BE2C (cell line): Measurements from ENCODE around the gene WWOX.

Source experiments
- DNase-seq: peaks from one replicate; pipeline ENCODE4 v3.0.0-alpha.2; 2020
- H3K27me3 ChIP-seq: fragments of 250-450 bp; sonication (Bioruptor Pico); 2 replicates; pipeline ENCODE4 v1.5.1; 2020; ENCODE audit warnings: mild to moderate bottlenecking
- H3K36me3 ChIP-seq: fragments of 250-450 bp; sonication (Bioruptor Pico); 2 replicates; pipeline ENCODE4 v1.5.1; 2020; ENCODE audit warnings: mild to moderate bottlenecking
- H3K4me1 ChIP-seq: fragments of 250-450 bp; sonication (Bioruptor Pico); 2 replicates; pipeline ENCODE4 v1.5.1; 2020
- H3K4me3 ChIP-seq: 2 replicates; pipeline ENCODE4 v1.5.1; 2011; ENCODE audit warnings: low read depth, low read length
- H3K9me3 ChIP-seq: fragments of 250-450 bp; sonication (Bioruptor Pico); 2 replicates; pipeline ENCODE4 v1.5.1; 2020
- TF ChIP-seq, protein P1 (sequence below): IDR thresholded peaks from 2 replicates; pipeline ENCODE4 v1.5.1; 2012; ENCODE audit warnings: mild to moderate bottlenecking, low read depth, low read length

WWOX gene

DNA sequence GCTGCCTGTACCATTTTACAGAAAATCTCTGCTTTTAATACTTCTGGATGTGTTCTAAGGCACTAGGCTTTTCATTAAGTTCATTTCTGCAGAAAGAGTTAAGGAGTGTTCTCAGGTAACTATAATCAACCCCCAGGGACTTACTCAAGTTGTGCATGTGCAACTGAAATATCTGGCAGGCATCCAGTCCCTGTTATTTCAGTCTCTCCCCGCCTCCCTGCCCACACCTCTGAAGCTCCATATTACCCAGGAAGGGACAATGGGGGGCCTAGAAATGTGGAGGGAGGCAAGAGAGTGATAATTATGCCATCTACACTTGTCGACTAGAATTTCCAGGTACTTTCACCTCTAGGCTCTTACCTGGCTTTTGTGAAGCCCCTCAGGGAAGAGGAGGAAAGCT, 1068.9 kb downstream of the WWOX start:
- peaks cover 4% of the 10 kb centered on the region; the same call in 1 of the 2 replicates for H3K9me3 ChIP-seq
- no peaks in the 10 kb centered on the region for H3K4me1 ChIP-seq
- H3K36me3 ChIP-seq, result no peaks in the 10 kb centered on the region
- H3K27me3 ChIP-seq, result no peaks in the 10 kb centered on the region
- TF ChIP-seq, protein P1, sequence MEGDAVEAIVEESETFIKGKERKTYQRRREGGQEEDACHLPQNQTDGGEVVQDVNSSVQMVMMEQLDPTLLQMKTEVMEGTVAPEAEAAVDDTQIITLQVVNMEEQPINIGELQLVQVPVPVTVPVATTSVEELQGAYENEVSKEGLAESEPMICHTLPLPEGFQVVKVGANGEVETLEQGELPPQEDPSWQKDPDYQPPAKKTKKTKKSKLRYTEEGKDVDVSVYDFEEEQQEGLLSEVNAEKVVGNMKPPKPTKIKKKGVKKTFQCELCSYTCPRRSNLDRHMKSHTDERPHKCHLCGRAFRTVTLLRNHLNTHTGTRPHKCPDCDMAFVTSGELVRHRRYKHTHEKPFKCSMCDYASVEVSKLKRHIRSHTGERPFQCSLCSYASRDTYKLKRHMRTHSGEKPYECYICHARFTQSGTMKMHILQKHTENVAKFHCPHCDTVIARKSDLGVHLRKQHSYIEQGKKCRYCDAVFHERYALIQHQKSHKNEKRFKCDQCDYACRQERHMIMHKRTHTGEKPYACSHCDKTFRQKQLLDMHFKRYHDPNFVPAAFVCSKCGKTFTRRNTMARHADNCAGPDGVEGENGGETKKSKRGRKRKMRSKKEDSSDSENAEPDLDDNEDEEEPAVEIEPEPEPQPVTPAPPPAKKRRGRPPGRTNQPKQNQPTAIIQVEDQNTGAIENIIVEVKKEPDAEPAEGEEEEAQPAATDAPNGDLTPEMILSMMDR, result no peak
- no peak for DNase-seq
- H3K4me3 ChIP-seq, result no peak overlapping the region

DNA sequence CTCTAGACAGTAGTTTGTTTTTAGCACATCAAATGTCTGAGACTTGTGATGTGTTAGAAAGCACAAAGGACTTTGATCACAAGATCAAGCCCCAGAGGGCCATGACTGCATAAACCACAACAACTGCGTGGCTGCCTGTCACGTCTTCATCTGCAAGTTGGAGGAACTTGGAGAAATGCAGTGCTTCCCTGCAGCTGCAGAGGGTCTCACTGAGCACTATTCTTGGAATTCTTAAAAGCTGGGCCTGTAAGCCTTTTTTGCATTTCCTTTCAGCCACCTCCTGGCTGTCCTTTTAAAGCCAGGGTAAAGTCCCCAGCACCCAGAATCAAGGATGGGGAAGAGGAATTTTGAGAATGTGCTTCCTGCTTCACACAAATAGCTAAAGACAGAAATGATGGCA, 1069.8 kb downstream of the WWOX start:
- DNase-seq, result no peak
- Histone ChIP-seq H3K4me1 (no peaks in the 10 kb centered on the region), H3K4me3 (no peak overlapping the region), H3K27me3 (no peaks in the 10 kb centered on the region), H3K9me3 (peaks cover 4% of the 10 kb centered on the region; the same call in 1 of the 2 replicates), H3K36me3 (no peaks in the 10 kb centered on the region)
- TF ChIP-seq, protein P1, result no peak

DNA sequence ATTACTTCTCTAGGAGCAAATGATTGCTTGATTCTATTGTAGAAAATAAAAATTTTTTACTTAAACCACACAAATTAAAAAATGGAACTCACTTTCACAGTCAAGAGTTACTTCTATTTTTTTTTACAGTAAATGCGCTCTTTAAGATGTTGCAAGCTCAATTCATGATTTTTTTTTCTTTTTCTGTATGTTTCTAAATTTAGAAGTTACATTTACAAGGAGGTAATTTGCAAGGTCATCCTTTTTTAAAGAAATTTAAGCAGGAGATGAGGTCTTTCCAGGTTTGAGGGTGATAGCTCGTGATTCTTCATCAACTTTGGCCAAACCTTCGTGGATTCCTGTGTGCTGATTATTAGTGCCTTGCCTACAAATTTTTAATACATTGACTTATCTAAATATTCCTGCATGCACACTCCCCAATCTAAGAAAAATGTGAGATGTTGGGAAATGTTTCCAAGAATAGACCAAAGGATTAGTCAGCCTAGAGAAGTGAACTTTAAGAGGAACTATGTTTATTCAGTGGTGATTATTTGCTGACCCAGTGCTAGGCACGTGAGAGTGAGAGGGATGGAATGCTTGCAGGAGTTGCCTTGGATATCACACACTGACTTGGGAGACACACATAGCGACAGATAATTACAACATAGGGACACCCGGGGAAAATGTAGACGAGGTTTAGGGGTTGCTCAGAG, 1071.2 kb downstream of the WWOX start:
- H3K27me3 ChIP-seq, result no peaks in the 10 kb centered on the region
- no peak for DNase-seq
- peaks cover 4% of the 10 kb centered on the region; the same call in 1 of the 2 replicates for H3K9me3 ChIP-seq
- H3K4me1 ChIP-seq, result no peaks in the 10 kb centered on the region
- H3K36me3 ChIP-seq, result no peaks in the 10 kb centered on the region
- no peak overlapping the region for H3K4me3 ChIP-seq
- TF ChIP-seq, protein P1, result no peak

DNA sequence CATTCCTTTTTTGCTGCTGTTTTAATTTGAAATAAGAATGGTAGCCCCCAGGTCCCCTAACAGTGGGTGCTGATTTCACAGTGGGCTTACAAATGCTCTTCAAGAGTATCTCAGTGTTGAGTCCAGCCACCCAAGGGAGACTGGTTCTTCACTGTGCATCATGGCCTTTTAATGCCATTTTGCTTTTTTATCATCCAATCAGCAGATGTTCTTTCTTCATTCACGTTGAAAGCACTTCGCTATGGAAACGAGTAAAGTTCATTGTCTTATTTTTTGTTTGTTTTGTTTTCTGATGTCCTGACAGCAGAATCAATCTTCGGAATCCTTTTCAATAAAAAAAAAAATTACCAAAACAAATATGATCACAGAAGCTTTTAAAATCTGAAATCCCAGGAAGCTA, 1072.0 kb downstream of the WWOX start:
- no peaks in the 10 kb centered on the region for H3K4me1 ChIP-seq
- H3K4me3 ChIP-seq, result no peak overlapping the region

DNA sequence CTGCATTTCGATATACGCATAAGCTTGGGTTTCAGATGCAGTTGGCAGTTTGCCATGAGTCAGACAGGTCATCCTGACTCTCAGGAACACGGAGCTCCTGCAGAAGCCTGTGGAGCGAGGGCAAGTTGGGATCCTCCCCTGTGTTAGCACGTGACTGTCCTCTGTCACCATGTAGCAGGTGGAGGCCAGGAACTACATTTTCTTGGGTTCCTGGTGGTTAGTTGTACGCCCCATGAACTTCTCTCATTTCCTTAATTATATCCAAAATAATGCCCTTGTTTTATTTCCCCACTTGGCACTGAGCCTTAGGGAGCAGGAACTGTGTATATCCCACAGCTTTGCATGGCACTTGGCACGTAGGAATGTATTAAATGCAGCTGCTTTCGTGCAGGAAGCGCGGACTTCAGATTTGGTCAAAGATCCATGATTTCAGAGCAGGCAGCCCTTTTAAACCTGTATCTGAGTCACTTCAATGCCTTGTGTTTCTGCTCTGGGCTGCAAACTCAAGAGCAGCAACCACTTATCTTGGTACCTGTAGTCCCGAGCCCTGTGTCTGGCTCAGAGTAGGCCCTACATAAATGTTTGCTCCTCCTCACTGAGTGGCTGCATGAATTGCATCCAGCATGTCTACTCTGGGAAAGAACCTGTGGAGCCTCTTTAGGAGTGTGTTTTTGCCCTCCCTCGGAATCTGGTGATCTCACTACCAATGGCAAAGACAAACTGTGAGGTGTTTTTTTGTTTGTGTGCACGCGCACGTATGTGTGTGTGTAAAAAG, 1072.7 kb downstream of the WWOX start:
- no peaks in the 10 kb centered on the region for H3K27me3 ChIP-seq
- no peak for DNase-seq
- TF ChIP-seq, protein P1, result no peak
- H3K36me3 ChIP-seq, result no peaks in the 10 kb centered on the region
- H3K9me3 ChIP-seq, result peaks cover 4% of the 10 kb centered on the region; the same call in 1 of the 2 replicates
- no peak overlapping the region for H3K4me3 ChIP-seq
- no peaks in the 10 kb centered on the region for H3K4me1 ChIP-seq

More for the DNA sequence above, 1072.0 kb downstream of the WWOX start:
- peaks cover 4% of the 10 kb centered on the region; the same call in 1 of the 2 replicates for H3K9me3 ChIP-seq
- no peaks in the 10 kb centered on the region for H3K36me3 ChIP-seq
- TF ChIP-seq, protein P1, result no peak
- DNase-seq, result no peak
- no peaks in the 10 kb centered on the region for H3K27me3 ChIP-seq
